ENCODE data around the gene KRTAP10-11. TPM values are rescaled to one million over a fixed set of nuclear protein-coding genes. Genes with fewer than 3 reads are reported as not detected.

KRTAP10-11 gene
- total RNA-seq, 1 donor from 2014 or later, result not detected

DNA sequence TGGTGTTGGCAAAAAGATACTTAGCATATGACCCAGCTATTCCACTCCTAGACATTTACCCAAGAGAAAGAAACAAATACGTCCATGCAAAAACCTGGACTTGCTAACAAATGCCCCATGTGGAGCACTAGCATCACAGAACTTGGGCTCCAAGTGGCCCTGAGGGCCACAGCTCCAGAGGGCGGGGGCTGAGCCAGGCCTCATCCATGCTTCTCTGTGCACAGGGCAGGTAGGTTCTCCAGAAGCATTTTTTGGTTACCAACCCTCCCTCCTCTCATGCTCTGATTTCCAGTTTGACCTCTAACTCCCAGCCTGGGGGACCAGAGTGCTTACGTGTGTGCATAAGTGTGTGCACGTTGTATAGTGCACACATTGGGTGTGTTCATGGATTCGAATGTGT lies 18.5 kb downstream of the KRTAP10-11 start:
- intact Hi-C loops (cut with micrococcal nuclease), result no loop called here

DNA sequence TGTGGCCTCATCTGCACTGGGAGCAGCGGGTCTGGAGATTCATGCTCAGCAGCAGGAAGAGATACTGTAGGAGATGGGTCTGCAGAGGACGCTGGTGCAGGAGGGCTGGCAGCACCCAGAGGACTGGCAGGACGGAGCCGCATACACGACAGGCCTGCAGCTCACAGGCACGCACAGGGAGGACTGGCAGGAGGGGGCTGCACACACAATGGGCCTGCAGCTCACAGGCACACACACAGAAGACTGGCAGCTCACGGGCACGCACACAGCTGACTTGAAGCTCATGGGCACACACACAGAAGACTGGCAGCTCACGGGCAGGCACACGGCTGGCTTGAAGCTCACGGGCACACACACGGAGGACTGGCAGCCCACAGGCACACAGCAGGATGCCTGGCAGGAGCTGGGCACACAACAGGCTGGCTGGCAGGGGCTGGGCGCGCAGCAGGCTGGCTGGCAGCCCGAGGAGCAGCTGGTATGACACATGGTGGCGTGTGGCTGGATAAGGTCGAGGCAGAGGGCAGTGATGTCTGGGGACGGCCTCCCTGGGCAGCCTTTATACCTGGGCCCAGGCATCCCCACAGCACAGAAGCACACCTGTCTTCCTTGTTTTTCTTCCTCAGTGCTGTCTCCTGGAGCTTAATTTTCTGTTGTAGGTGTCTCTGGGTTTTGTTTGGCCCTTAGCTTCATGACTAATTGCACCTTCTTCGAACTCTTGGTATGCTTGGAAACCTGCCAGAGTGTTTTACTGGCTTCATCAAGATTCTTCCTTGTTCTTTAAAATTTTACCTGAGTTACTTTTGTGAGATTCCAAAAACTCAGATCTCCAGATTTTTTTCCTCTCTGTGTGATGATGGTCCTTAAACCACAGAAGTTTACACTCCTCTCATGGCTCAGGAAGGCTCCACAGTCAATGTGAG lies 20.4 kb downstream of the KRTAP10-11 start, which contains the start of gene KRTAP12-2:
TSS of gene KRTAP12-2 (minus strand) at position 527 of the 920 bp plus-strand sequence. CDS start at position 486, 41 bp downstream.
- H3K27me3 ChIP-seq (ENCODE audit: low read depth), result peaks cover 5% of the 10 kb centered on the region
- H3K4me3 ChIP-seq, result no peak within 1 kb of the TSS
- TF ChIP-seq, protein P1, sequence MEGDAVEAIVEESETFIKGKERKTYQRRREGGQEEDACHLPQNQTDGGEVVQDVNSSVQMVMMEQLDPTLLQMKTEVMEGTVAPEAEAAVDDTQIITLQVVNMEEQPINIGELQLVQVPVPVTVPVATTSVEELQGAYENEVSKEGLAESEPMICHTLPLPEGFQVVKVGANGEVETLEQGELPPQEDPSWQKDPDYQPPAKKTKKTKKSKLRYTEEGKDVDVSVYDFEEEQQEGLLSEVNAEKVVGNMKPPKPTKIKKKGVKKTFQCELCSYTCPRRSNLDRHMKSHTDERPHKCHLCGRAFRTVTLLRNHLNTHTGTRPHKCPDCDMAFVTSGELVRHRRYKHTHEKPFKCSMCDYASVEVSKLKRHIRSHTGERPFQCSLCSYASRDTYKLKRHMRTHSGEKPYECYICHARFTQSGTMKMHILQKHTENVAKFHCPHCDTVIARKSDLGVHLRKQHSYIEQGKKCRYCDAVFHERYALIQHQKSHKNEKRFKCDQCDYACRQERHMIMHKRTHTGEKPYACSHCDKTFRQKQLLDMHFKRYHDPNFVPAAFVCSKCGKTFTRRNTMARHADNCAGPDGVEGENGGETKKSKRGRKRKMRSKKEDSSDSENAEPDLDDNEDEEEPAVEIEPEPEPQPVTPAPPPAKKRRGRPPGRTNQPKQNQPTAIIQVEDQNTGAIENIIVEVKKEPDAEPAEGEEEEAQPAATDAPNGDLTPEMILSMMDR (IDR thresholded peaks at IDR 0.05; ENCODE audit: borderline replicate concordance), result no peak
- peaks cover 37% of the 10 kb centered on the region for H3K9me3 ChIP-seq (replicated peaks)
- intact Hi-C loops (cut with micrococcal nuclease), result no loop called here
- H3K27ac ChIP-seq (replicated peaks), result peak within 1 kb of the TSS; percentile 44
- H3K4me1 ChIP-seq, result no peaks in the 10 kb centered on the region
- peak; percentile 71 for DNase-seq
- H3K36me3 ChIP-seq, result no peaks in the 10 kb centered on the region

More for the DNA sequence above, 18.5 kb downstream of the KRTAP10-11 start:
- Histone ChIP-seq H3K9me3 (replicated peaks) (peaks cover 20% of the 10 kb centered on the region), H3K4me1 (no peaks in the 10 kb centered on the region), H3K27ac (replicated peaks) (no peak overlapping the region), H3K27me3 (ENCODE audit: low read depth) (peaks cover 5% of the 10 kb centered on the region), H3K36me3 (no peaks in the 10 kb centered on the region), H3K4me3 (no peak overlapping the region)
- DNase-seq, result no peak
- TF ChIP-seq, protein P1 (IDR thresholded peaks at IDR 0.05; ENCODE audit: borderline replicate concordance), result no peak

DNA sequence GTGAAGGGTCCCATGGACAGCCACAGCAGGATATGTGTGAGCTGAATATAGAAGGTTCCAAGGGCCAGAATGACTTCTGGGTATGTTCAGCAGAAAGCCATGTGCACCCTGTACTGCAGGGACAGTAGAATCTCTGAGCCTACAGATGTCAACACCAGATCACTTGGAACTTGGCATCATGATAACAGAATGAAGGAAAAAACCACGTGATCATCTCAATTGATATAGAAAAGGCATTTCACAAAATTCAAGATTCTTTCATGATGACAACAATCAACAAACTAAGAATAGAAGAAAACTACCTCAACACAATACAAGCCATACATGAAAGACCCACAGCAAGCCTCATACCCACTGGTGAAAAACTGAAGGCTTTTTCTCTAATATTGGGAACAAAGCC lies 21.4 kb downstream of the KRTAP10-11 start:
- TF ChIP-seq, protein P1 (IDR thresholded peaks at IDR 0.05; ENCODE audit: borderline replicate concordance), result no peak
- Histone ChIP-seq H3K4me3 (no peak overlapping the region), H3K36me3 (no peaks in the 10 kb centered on the region), H3K27me3 (ENCODE audit: low read depth) (peaks cover 5% of the 10 kb centered on the region), H3K27ac (replicated peaks) (no peak overlapping the region), H3K4me1 (no peaks in the 10 kb centered on the region), H3K9me3 (replicated peaks) (peaks cover 47% of the 10 kb centered on the region)
- intact Hi-C loops (cut with micrococcal nuclease), result no loop called here
- DNase-seq, result no peak

DNA sequence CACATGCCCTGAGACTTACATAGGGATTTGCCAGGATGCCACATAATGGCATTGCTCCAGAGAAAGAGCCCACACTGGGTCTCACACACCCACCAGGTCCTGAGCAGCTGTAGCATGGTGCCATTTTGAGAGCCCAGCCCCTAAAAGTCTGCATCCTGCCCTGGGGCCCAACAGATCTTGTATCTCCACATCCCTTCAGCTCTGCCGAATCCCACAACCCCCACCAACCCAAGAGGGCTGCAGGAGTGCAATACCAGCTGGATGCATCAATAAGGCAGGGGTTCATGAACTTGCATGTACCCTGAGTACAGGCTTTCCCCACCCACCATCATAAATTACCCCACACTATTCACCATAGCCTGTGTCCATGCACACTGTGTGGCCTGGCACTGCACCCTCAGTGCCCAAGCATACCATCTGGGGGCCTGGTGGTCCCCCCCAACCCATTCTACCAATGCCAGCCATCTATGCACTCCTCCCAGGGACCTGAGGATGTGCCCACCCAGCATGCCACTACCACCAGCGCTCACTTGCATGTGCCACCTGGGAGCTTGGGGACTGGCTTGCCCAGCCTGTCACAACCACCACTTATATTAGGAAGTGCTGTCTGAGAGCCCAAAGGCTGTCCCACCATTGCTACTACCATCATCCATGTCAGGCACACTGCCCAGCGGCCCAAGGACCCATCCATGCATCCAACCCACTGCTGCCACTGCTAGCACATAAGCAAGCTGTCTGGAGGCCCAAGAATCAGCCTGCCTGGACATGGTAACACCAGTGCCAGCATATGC lies 24.6 kb downstream of the KRTAP10-11 start:
- Histone ChIP-seq H3K9me3 (replicated peaks) (peaks cover 42% of the 10 kb centered on the region), H3K27me3 (ENCODE audit: low read depth) (peaks cover 5% of the 10 kb centered on the region), H3K4me3 (no peak overlapping the region), H3K36me3 (no peaks in the 10 kb centered on the region), H3K27ac (replicated peaks) (no peak overlapping the region), H3K4me1 (no peaks in the 10 kb centered on the region)
- DNase-seq, result no peak
- TF ChIP-seq, protein P1 (IDR thresholded peaks at IDR 0.05; ENCODE audit: borderline replicate concordance), result no peak
- intact Hi-C loops (cut with micrococcal nuclease), result no loop called here

DNA sequence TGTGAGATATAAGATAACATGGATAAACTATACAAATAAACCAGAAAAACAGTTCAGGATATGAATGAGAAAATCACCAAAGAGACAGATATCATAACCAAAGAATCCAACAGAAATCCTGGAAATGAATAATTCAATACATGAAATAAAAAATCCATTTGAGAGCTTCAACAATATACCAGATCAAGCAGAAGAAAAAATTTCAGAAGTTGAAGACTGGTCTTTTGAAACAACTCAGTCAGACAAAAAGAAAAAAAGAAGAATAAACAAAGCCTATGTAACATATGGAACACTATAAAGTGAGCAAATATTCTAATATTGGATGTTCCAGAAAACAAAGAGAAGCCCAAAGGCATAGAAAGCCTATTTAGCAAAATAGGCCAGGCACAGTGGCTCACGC lies 25.7 kb downstream of the KRTAP10-11 start:
- Histone ChIP-seq H3K27ac (replicated peaks) (no peak overlapping the region), H3K36me3 (no peaks in the 10 kb centered on the region), H3K9me3 (replicated peaks) (peaks cover 42% of the 10 kb centered on the region), H3K4me1 (no peaks in the 10 kb centered on the region), H3K4me3 (no peak overlapping the region), H3K27me3 (ENCODE audit: low read depth) (peaks cover 5% of the 10 kb centered on the region)
- TF ChIP-seq, protein P1 (IDR thresholded peaks at IDR 0.05; ENCODE audit: borderline replicate concordance), result no peak
- intact Hi-C loops (cut with micrococcal nuclease), result no loop called here
- DNase-seq, result no peak
